ENCODE results near the gene TMEM156. TPM values are rescaled to one million over a fixed set of nuclear protein-coding genes. Genes with fewer than 3 reads are reported as not detected.
"Not testable (repeated sequence)": the region's sequence is repeated elsewhere in the genome, so short reads cannot be mapped to it uniquely, and the experiment has no call there.

The TMEM156 gene
- total RNA-seq, 4 donors from 2014 or later, result 0.15 to 9.6 (median 1.1) TPM; not detected in 1

GRCh38 chr4:38964942-38965775 is 67.0 kb downstream of the TMEM156 start:
- WGBS, 2 donors, result 83 to 85% methylated on average over 10 of the region's 11 CpGs
- intact Hi-C loops (cut with DNase I), result no loop called here
- TF ChIP-seq CTCF (IDR thresholded peaks at IDR 0.05), result no peak
- TF ChIP-seq POLR2A (IDR thresholded peaks at IDR 0.05), result no peak

GRCh38 chr4:38959248-38959647 is 73.0 kb downstream of the TMEM156 start:
- H3K9me3 ChIP-seq; DNase-seq; H3K27ac ChIP-seq; H3K4me3 ChIP-seq; intact Hi-C loops (cut with DNase I); H3K4me1 ChIP-seq; H3K27me3 ChIP-seq; H3K36me3 ChIP-seq: not testable (repeated sequence)
- 91 to 92% methylated on average over 5 of the region's 5 CpGs for WGBS, 2 donors

More at GRCh38 chr4:38964942-38965775, 67.0 kb downstream of the TMEM156 start:
- H3K27ac ChIP-seq, result no peak overlapping the region
- no peak for DNase-seq
- no peaks in the 10 kb centered on the region for H3K4me1 ChIP-seq
- H3K4me3 ChIP-seq, result no peak overlapping the region
- H3K27me3 ChIP-seq, result no peaks in the 10 kb centered on the region
- no peaks in the 10 kb centered on the region for H3K36me3 ChIP-seq
- H3K9me3 ChIP-seq, result no peaks in the 10 kb centered on the region

GRCh38 chr4:38958453-38959190 is 73.6 kb downstream of the TMEM156 start:
- H3K36me3 ChIP-seq, result no peaks in the 10 kb centered on the region
- DNase-seq, result no peak
- no peaks in the 10 kb centered on the region for H3K9me3 ChIP-seq
- TF ChIP-seq POLR2A (IDR thresholded peaks at IDR 0.05) (no peak), CTCF (IDR thresholded peaks at IDR 0.05) (no peak)
- intact Hi-C loops (cut with DNase I), result no loop called here
- no peak overlapping the region for H3K4me3 ChIP-seq
- 82 to 87% methylated on average over 4 of the region's 4 CpGs for WGBS, 2 donors
- no peaks in the 10 kb centered on the region for H3K27me3 ChIP-seq
- peaks cover 0 to 4% (median 0%) of the 10 kb centered on the region in 3 donors for H3K4me1 ChIP-seq
- no peak overlapping the region for H3K27ac ChIP-seq

GRCh38 chr4:38957893-38958292 is 74.3 kb downstream of the TMEM156 start:
- intact Hi-C loops (cut with DNase I), result no loop called here
- Histone ChIP-seq H3K4me3 (no peak overlapping the region), H3K36me3 (no peaks in the 10 kb centered on the region), H3K9me3 (no peaks in the 10 kb centered on the region), H3K4me1 (peaks cover 0 to 4% (median 0%) of the 10 kb centered on the region in 3 donors), H3K27me3 (no peaks in the 10 kb centered on the region), H3K27ac (peak overlapping the region in 1 of 4 donors; percentile 1)
- TF ChIP-seq POLR2A (IDR thresholded peaks at IDR 0.05) (no peak), CTCF (IDR thresholded peaks at IDR 0.05) (no peak)
- DNase-seq, result no peak
- WGBS, 2 donors, result 82% methylated on average over 3 of the region's 3 CpGs

- Histone ChIP-seq H3K36me3 (no peaks in the 10 kb centered on the region), H3K9me3 (no peaks in the 10 kb centered on the region), H3K27ac (peak overlapping the region in 2 of 4 donors; percentile 1 to 35), H3K27me3 (no peaks in the 10 kb centered on the region), H3K4me3 (no peak overlapping the region), H3K4me1 (peaks cover 0 to 4% (median 0%) of the 10 kb centered on the region in 3 donors)
- 22 to 34% methylated on average over 5 of the region's 5 CpGs for WGBS, 2 donors
- no peak for DNase-seq
- intact Hi-C loops (cut with DNase I), result no loop called here
- TF ChIP-seq CTCF (IDR thresholded peaks at IDR 0.05) (no peak), POLR2A (IDR thresholded peaks at IDR 0.05) (no peak)
Observed at GRCh38 chr4:38957261-38957815, 74.9 kb downstream of the TMEM156 start.

Data from esophagus squamous epithelium (tissue), 5 donors.